OCI-LY7 (cell line): ENCODE results near the gene ZNF106.

Source experiments
- CTCF ChIP-seq: fragments of 200-600 bp; sonication (generic); conservative IDR thresholded peaks from 2 replicates; pipeline ENCODE4 v1.5.1; 2014; ENCODE audit warnings: mild to moderate bottlenecking, antibody characterized with exemption, low read length, moderate library complexity, mixed read lengths
- EZH2phosphoT487 ChIP-seq: fragments of 200-600 bp; sonication (generic); IDR thresholded peaks from 2 replicates; pipeline ENCODE4 v1.6.1; 2018; ENCODE audit warnings: low read depth, borderline replicate concordance, mild to moderate bottlenecking, mixed run types, antibody characterized with exemption, low read length, moderate library complexity, mixed read lengths

- no peak for TF ChIP-seq CTCF
- no peak for TF ChIP-seq EZH2phosphoT487
Measured at GRCh38 chr15:42363942-42364341, 127.0 kb downstream of the ZNF106 start.
